ENCODE measurements around the gene IZUMO4. TPM values are rescaled to one million over a fixed set of nuclear protein-coding genes. Genes with fewer than 3 reads are reported as not detected.
A peak's percentile ranks its signal among the peaks of the same experiment; 100 is the strongest.

IZUMO4 gene, protein sequence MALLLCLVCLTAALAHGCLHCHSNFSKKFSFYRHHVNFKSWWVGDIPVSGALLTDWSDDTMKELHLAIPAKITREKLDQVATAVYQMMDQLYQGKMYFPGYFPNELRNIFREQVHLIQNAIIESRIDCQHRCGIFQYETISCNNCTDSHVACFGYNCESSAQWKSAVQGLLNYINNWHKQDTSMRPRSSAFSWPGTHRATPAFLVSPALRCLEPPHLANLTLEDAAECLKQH
- polyA plus RNA-seq (2013, experiment 1 of 2; ENCODE audit: insufficient read length): 1.1 TPM
- polyA plus RNA-seq (2013, experiment 2 of 2; ENCODE audit: insufficient read length): 1.3 TPM

DNA sequence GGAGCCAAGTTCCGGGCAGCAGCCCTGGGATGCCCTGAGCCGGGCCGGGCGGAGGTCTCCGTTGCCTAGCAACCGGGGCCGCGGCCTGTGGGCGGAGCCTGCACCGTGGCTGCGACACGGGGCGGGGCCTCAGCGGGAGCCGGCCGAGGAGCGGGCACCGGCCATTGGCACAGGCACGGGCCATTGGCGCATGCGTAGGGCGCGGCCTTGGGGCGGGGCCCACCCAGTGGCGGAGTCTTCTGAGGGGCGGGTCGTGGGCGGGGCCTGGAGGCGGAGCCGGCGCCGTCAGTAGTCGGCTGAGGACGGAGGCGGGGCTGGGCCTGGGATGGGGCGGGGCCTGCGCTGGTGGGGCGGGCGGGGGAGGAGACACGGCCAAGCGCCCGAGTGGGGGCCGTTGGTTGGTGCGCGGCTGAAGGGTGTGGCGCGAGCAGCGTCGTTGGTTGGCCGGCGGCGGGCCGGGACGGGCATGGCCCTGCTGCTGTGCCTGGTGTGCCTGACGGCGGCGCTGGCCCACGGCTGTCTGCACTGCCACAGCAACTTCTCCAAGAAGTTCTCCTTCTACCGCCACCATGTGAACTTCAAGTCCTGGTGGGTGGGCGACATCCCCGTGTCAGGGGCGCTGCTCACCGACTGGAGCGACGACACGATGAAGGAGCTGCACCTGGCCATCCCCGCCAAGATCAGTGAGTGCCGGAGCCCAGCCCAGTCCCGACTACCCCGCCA is at the start of gene IZUMO4:
Gene IZUMO4 (plus strand): TSS at position 436 of the 723 bp plus-strand sequence. CDS start 31 bp downstream, at position 467.
- DNase-seq: peak; percentile 93

DNA sequence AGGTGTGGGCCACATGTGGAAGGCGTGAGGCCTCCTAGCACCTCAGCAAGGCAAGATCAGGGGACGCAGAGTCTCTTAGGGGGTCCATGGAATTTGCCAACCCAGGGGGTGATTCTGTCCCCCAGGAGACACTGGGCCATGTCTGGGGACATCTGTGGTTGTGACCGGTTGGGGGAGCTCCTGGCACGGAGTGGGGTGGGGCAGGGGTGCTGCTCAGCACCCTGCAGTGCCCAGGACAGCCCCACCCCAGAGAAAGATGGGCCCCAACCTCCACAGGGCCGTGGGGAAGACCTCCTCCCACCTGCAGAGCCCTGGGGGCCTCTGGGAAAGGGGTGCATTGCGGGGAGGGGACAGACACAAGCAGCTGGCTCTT is 49.7 kb upstream of the IZUMO4 start:
- no peak for DNase-seq

DNA sequence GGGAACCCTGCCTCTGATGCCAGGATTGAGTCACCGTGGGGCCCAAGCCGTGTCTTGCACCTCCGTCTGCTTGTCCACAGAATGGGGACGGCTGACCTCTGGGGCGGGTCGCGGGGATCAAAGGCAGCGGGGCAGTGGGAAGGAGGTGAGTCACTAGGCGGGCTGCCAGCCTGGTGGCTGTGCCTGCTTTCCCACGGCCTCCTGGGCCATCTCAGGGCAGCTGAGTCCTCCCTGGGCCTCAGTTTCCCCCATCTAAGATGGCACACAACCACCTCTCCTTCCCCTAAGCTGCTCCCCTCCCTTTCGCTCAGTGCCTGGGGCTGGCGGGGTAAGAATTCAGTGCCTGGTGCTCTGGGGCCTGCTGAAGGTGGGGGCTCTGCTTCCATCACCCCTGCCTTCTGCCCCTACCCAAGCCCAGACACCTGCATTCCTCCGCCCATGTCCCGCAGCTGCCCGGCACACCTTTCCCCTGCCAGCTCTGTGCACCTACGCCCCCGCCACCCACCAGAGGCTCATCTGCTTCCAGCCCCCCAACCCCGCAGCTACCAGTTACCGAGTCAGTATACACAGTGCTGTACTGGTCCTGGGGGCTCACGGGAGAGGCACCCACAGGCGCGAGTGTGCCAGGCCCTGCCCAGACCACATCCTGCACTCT is 49.1 kb upstream of the IZUMO4 start:
- peak; percentile 32 for DNase-seq

DNA sequence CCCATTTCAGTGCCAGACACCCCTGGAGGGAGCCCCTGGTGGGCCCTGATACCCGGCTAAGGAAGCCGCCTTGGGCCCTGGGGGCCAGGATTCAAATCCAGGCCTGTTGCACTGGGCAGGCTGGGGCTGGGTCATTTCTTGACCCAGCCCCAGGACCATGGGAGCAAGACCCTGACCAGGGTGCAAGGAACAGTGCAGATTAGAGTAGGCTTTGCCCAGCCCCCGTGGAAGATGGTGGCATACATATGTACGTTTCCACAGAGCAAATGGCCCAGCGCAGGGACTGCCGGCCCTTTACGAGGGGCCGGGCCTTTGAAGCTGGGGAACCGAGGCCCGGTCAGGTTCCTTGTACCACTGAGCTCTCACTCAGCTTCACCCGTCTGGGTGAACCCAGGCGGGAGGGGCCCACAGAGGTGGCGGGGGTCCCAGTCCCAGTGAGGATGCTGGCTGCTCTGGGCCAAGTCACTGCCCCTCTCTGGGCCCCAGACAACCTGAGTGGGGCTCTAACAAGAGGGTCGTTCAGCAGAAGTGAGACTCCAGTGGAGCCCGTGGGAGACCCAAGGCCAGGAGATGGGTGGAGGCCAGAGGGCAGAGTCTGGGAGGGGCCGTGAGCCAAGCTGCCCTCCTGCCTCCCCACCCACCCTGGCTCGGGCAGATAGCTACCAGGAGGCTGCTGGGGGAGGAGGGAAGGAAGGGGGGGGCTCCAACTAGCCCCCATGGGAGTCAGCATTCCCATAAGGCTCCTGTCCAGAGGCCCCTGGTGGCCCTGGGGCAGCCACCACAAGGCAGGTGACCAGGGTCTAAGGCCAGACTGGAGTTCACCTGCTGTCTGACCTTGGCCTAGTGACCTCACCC is 48.4 kb upstream of the IZUMO4 start:
- DNase-seq: no peak

DNA sequence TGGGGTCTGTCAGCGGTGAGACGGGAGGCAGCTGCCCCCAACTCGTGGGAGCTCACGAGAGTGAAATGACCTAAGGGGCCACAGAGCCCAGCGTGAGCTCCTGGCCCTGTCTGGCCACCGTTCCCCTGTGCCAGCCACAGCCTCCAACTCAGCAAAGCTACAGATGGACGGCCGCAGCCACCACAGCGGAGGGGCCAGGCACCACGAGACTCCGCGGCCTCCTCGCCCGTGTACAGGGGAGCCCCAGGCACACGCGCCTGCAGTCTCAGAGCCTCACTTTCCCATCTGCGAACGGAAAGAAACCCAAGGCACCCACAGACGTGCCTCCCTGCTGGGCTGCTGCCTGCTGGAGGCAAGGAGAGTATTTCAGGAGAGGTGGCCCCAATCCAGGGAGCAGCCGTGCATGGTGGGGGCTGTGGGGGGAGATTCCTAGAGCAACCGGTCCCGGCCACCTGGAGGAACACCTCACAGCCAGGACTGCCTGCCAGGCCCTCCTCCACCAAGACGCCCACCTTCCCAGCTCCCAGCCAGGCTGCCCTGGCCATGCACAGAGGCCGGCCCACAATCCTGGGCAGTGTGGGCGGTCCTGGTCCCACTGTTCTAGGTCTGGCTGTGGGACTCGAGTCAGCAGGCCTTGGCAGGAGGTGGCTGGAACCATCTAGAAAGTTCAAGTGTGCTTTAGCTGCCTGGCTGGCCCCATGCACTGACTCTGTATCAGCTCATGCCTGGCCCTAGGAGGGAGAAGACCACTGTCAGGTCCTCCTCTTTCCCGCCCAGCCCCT is 47.6 kb upstream of the IZUMO4 start:
- no peak for DNase-seq

DNA sequence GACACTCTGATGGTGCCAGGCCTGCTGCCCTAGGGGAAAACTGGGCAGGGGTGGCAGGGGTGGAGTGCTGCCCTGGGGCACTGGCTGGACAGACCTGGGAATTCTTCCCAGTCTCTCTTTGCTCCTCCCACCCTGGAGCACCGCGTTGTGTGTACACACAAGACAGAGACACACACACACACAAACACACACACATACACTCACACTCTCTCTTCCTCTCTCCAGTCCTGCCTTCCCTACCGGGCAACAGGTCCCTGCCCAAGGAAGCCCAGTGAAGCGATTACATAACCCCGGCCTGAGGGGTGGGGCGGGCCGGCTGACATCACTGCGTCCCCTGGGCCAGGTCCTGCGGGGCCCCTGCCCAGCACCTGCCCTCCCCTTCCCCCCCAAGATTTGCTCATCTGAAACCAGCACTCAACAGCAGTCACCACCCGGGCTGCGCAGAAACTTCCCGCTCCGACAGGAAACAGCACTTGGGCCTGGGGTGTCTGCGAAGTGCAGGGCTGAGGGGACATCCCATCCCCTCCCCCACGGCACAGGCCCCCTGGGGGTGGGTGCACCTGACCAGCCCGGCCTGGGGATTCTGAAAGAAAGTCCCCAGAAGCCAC is 46.9 kb upstream of the IZUMO4 start:
- DNase-seq: peak; percentile 46

DNA sequence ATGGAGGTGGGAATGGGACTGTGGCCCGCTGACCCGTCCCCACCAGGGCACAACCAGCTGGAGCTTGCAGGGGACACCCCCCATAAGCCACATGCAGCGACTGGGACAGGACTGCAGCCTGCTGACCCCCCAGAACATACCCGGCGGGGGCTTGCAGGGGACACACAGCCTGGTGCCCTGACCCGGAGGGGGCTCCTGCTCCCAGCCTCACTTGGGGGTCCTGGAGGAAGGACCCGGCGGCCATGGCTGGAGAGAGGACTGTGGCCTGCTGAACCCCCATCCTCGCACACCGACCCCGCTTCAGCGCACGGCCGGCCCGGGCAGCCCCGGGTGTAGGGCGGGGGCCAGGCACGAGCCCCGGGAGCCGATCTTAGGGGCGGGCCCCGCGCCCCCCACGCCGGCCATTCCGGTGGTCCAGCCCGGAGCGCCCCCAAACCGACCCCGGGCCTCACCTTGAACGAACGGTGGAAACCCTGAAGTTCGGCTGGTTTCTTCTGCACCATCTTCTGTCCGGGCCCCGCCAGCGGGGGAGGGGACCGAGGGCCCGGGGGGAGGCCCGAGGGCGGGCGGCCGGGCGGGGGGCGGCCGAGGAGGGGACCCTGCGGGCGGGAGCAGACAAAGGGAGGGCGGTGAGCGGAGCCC is 46.2 kb upstream of the IZUMO4 start:
- no peak for DNase-seq

DNA sequence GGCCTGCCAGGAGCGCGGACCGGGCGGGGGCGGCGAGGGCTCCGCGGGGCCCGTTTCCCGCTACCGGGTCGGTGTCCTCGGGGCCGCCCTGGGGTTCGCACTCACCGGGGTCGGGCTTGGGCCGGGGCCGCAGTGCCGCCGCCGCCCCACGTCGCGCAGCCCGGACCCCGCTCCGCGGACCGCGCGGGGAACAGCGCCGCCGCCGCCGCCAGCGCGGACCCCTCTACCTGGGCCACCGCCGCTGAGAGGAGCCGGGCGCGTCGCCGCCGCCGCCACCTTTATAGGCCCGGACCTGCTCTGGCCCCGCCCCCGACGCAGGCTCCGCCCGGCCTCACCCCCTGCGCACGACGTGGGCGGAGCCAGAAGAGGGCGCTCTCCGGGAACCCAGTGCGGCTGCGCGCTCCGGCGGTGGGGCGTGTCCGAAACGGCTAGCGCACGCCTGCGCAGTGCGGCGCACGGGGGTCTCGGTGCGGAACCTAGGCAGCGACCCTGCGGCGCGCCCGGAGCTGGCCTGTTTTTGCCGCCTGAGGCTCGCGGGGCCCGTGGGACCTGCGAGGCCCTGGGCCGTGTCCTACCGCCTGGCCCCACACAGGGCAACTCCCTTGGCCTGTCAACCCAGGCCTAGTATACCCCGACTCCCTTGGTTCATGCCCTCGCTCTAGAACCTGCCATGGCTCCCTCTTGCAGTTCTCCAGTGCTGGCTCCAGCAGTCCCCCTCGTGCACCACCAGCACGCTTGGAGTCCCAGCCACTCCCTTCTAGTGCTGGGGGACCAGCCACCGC is 45.5 kb upstream of the IZUMO4 start, which contains the start of gene MKNK2:
Gene MKNK2 (minus strand): TSS at position 254 of the 782 bp plus-strand sequence. CDS start 393 bp downstream, outside the sequence.
- DNase-seq: peak; percentile 79

DNA sequence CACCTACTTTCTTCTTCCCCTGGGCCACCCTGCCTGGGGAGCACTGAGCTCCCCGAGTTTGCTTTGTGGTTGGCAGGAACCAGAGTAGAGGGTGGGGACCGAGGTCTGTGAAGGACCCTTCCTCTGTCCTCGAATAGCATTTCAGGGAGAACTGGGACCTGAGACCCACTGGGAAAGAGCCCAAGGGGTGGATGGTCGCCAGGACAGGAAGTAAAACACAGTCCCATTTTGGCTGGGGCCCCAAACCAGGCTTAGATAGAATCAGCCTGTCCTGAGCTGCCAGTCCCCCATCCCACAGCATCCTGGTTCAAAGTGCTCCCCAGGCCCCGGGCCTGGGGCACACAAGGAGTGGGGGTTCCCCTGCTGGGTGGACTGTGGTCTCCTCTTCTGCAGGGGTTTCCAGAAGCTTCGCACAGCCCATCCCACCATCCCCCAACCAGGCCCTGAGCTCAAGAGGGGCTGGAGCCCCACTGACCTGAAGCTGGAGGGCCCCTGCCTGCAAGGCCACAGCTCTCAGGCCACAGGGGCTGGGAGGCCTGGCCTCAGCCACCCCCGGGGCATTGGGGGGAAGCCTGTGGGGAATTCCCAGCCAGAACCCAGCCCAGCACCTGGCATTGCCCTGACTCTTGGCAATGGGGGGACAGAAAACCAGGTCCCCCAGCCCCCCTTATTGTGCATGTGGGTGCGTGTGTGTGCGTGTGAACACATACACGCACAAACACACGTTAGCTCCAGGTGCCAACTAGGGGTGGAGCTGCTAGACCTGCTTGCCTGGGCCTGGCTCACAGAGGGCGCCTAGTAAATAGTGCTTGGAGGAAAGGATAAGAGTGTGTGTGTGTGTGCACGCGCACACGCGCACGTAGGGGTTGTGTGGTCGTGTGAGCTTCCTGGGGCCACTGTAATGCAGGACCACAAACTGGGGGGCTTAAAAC is 44.7 kb upstream of the IZUMO4 start:
- no peak for DNase-seq

DNA sequence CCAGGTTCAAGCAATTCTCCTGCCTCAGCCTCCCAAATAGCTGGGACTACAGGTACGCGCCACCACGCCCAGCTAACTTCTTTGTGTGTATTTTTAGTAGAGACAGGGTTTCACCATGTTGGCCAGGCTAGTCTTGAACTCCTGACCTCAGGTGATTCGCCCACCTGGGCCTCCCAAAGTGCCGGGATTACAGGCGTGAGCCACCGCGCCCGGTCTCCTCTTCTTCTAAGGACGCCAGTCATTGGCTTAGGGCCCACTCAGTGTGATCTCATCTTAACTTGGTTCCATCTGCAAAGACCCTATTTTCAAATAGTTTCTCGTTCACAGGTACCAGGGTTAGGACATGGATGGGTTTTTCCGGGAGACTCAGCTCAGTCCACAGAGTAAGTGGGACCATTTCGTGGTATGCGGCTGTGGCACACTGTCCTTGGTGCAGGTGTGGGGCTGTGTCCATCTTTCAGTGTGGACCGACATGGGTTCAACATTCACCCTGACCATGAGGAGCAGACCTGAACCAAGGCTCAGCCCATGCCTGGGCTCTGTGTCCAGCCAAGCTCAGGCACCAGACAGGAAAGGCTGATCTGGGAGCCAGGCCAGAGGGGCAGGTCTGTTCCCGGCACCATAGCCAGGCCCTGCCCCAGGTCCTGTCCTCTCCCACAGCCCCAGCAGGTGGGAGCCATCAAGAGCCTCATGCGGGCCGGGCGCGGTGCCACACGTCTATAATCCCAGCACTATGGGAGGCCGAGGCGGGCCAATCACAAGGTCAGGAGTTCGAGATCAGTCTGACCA is 42.9 kb upstream of the IZUMO4 start:
- DNase-seq: no peak

DNA sequence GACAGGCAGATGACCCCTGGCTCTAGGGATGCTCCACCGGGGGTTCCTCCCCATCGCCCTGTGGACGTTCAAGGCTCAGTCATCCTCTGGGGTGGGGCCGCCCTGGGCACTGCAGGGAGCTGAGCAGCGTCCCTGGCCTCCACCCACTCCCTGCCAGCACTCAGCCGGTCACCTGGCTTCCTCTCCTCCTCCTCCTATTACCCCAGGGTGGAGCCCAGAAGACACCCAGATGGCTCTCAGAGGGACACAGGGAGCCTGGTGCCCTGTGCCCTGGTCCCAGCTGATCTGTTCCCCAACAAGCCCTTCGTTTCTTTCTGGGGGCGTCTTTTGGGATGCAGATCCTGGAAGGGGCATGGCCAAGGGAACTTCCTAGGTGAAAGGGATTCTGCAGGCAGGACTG is 42.0 kb upstream of the IZUMO4 start:
- no peak for DNase-seq

DNA sequence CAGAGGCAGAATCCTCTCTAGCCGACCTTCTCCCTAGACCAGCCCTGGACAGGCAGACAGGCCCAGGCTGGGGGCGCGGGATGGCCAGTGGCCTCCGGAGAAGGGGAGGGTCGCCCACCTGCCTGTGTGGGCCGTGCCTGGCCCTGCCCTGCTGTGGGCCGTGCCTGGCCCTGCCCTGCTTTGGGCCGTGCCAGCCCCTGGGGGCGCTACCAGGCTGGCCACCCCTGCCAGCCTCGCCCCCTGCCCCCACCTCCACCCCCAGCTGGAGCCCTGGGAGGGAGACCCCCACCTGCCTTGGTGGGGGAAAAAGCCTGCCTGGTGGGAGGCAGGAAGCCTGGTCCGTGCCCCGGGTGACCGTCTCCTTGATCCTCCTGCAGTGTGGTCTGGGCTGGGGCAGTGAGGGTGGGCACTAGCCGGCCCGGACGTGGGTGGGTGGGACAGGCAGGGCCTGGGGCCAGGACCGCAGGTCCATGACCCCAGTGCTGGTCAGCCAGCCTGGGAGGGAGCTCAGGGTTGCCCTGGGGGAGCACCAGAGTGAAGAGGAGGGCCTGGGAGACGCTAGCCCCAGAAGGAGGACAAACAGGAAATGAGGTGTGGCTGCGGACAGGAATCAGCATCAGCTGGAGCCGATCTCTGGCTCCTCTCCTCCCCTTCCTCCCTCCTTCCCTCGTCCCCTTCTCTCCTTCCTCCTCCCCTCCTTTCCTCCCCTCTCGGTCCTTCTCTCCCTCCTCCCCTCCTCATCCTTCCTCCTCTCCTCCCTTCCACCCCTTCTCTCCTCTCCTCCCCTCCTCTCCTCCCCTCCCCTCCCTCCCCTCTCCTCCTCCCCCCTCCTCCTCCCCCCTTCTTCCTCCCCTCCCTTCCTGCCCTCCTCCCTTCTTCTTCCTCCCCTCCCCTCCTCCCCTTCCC is 40.5 kb upstream of the IZUMO4 start:
- DNase-seq: peak; percentile 76

DNA sequence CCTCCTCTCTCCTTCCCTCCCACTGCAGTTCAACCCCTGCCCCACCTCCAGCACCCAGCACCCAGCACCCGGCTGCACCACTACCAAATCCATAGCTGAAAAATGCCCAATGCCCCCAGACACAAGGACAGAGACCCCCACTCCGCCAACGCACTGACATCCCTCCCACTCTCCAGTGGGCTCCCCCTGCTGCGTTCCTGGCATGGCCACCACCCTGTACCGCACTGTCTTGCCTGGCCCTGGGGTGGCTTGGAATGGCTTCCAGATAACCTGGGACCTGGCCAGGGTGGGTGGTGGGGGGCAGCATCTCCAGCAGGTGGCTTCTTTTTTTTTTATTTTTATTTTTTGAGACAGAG is 39.9 kb upstream of the IZUMO4 start:
- DNase-seq: no peak

DNA sequence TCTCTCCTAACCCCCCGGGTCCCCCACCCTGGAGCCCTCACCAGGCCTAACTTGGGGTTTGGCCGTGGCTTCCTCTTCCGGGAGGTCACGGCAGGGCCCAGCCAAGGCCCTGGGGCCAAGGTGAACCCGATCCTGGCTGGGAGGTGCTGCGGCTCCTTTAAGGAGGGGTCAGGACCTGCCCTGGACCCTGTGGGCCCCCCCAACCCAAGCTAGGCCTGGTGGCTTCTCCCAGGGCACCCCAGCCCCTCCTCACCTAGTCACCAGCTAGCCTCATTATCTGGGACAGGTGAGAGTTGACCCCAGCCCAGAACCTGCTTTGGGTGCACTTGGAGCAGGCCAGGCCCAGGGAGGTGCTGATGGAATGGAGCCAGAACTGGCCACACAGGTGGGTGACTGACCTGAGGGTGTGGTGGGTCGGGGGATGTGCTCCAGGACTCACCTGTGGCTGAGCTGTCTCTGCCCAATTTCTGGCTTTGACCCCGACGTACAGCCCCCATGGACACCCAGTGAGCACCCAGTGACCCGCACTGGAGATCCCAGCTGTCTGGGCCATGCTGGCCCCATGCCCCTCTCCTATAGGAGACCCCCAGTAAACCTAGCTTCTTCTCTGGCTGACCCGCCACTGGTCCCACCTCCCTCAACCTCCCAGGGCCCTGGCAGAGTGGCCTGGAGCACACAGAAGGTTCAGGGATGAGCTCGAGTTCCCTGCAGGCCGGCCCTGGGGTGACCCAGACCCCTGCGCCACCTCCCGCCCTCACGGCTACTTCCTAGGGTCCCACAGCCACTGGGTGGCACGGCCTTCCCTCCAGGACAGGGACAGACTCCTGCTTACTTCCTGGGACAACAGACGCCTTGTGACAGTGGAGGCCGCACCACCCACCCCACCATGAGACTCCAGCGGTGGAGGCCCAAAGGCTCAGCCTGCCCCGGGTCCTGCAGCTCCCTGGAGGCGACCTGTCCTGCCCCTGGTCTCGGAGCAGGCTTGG is 38.9 kb upstream of the IZUMO4 start:
- DNase-seq: no peak

DNA sequence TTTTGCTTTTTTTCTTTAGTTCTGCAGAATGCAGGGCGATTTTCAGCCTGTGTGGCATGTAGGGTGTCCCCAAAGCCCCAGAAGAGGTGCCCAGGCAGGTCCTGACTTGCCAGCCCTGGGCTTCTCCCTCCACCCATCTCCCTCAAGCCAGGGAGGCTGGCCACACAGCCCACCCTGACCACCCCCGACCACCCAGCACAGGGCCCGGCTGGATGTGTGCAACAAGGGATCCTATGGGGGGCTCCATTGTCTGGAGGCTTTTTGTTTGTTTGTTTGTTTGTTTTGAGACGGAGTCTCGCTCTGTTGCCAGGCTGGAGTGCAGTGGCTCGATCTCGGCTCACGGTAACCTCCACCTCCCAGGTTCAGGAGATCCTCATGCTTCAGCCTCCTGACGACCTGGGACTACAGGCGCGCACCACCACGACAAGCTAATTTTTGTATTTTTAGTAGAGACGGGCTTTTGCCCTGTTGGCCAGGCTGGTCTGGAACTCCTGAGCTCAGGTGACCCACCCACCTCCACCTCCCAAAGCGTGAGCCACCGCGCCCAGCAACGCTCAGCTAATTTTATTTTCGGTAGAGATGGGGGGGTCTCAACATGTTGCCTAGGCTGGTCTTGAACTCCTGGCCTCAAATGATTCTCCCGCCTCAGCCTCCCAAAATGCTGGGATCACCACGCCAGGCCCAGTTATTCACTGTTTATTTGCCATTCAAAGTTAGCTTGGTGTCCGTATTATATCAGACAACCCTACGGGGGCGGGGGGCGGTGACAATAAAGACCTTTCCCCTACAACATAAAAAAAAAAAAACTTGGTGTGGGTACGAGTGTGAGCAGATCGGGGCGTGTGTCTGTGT is 37.9 kb upstream of the IZUMO4 start:
- DNase-seq: no peak

Measured in fibroblast of skin of back (primary cell).